GM18526 (cell line): ENCODE results near the gene YPEL1.

Source experiments
- POLR2A ChIP-seq: IDR thresholded peaks from 3 replicates; pipeline ENCODE4 v1.6.1; 2011; ENCODE audit not compliant: insufficient read length; ENCODE audit errors: extremely low read depth

The YPEL1 gene

GRCh38 chr22:21734540-21735199, 924 bp downstream of the YPEL1 start:
- TF ChIP-seq POLR2A, result no peak

GRCh38 chr22:21731503-21731902, 4.1 kb downstream of the YPEL1 start:
- no peak for TF ChIP-seq POLR2A

DNA sequence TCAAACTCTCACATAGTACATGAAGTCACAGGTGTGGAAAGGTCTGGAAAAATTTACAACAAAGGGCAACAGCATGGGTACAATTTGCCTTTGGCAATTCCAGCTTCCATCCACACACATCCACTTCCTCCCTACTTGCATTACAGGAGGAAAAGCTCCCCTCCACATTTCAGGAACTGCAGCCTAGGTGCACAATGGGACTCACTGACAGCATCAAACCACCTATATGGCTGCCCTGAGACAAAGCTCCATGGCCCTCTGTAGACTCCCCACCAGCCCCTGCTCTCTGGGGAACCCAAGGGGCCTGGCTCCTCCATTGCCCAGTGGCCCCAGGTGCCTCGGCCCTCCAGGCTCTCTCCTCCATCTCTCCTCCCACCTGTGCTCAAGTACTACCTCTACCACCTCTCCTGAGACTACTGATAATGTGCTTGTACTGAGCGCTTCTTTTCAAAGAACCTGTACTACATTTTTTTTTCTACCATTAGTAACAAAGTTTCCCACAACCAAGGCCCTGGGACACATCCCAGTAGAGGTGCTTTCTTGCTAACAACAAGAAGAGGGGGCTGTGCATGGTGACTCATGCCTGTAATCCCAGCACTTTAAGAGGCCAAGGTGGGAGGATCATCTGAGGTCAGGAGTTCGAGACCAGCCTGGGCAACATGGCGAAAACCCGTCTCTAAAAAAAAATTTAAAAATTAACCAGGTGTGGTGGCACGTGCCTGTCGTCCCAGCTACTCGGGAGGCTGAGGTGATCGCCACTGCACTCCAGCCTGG, 4.9 kb downstream of the YPEL1 start:
- no peak for TF ChIP-seq POLR2A

DNA sequence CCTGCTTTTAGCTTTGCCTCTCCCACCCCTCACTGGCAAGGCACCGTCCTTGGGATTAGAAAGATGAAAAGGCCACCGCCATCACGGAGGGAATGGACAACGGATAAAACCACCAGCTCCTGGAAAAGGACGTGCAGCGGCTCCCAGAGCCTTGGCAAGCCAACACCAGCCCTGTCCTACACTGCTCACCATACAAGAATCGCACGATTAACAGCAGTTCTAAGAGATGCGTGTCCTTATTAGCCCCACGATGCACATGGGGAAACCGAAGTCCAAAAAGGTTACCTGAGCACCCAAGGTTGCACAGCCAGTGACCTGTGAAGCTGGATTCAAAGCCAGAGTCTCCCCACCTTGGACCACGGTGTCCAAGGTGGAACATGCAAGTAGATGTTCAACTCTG, 7.3 kb downstream of the YPEL1 start:
- no peak for TF ChIP-seq POLR2A

- no peak for TF ChIP-seq POLR2A
Observed at GRCh38 chr22:21727768-21728167, 7.8 kb downstream of the YPEL1 start.

- TF ChIP-seq POLR2A, result no peak
Observed at GRCh38 chr22:21727159-21727558, 8.4 kb downstream of the YPEL1 start.

DNA sequence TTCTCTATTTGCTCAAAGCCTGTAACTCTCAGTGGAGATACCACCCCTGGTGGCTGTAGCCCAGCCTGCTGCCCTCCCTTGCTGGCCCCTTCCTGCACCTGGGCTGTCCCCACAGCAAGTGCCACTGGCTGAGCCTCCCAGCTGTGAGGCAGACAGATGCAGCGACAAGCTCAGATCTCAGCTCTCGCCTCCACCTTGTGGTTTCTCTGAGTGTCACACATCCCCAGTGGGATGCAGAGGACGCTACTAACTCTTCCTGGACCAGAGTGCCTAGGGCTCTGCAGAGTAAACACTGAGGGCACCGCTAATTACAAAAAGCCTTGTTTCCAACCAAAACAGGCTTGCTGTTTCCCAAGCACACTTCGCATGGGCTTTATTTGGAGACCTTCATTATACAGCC, 8.9 kb downstream of the YPEL1 start:
- no peak for TF ChIP-seq POLR2A

GRCh38 chr22:21725956-21726649, 9.5 kb downstream of the YPEL1 start:
- TF ChIP-seq POLR2A, result no peak

- no peak for TF ChIP-seq POLR2A
Observed at GRCh38 chr22:21719024-21719423, 16.6 kb downstream of the YPEL1 start.

DNA sequence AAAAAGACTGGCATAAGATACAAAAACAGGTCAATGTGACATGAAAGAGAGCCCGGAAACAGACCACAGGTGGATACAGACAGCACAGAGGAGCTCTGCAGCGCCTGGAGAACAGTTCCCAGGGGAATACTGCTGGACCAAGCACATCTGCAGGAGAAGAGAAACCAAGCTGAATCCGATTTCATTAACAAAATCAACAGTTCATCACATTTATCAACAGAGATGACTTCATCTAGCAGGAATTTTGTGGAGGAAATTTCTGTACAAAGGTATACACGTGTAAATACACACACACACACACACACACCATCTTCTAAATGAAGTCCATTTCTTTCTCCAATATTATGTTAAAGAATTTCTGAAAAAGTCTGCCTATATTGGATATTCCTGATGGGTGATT, 17.1 kb downstream of the YPEL1 start:
- TF ChIP-seq POLR2A, result no peak

- no peak for TF ChIP-seq POLR2A
Observed at GRCh38 chr22:21714786-21715185, 20.8 kb downstream of the YPEL1 start.

DNA sequence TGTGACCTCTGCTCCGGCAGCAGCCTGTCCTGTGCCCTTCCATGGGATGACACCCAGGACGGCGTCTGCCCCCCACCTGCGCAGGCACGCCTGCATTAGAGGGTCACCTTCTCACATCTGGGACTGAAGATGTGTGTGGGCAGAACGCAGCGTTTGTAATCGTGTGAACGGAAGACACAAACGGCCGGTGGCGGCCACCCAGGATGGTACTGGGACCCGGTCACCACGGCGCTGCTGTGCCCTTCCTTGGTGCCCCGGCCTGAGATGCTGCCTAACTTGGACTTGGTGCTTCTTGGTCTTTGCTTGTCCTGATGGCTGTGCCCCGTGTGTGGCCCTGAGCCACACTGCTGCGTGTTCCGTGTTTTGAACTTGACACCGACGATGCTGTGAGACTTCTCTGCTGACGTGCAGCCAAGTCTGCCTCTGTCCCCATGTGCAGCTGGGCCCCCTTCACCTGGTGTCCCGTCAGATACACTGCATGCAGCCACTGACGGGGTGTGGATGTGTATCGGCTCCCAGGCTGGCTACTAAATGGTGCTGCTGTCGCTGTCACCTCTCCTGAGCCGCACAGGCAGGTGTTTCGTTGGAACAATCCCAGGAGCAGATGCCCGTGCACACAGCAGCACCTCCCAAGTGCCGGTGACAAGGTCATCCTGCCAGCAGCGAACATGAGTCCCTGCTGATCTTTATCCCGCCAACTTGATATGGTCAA, 21.4 kb downstream of the YPEL1 start:
- no peak for TF ChIP-seq POLR2A

GRCh38 chr22:21713428-21714058, 22.1 kb downstream of the YPEL1 start:
- TF ChIP-seq POLR2A, result no peak

GRCh38 chr22:21712751-21713427, 22.7 kb downstream of the YPEL1 start:
- TF ChIP-seq POLR2A, result no peak
